Tibial nerve (tissue), 3 donors: ENCODE measurements around the gene ATP1A1.

Source experiments
- POLR2A ChIP-seq, 2 donors: fragments of 450-650 bp; IDR thresholded peaks; one replicate each; pipeline ENCODE4 v1.6.1; 2017; ENCODE audit warnings: antibody characterized with exemption in 2 of 2, mild to moderate bottlenecking in 2 of 2, moderate library complexity in 2 of 2
- TF ChIP-seq, protein P1 (sequence below), 5 experiments: fragments of 200-600 bp in 3 of 5; fragments of 450-650 bp in 2 of 5; sonication (generic) in 3 of 5; IDR thresholded peaks; one replicate each; pipeline ENCODE4 v1.5.1; 2016 to 2019; ENCODE audit warnings: antibody characterized with exemption in 5 of 5, mild to moderate bottlenecking in 3 of 5, moderate library complexity in 2 of 5

DNA sequence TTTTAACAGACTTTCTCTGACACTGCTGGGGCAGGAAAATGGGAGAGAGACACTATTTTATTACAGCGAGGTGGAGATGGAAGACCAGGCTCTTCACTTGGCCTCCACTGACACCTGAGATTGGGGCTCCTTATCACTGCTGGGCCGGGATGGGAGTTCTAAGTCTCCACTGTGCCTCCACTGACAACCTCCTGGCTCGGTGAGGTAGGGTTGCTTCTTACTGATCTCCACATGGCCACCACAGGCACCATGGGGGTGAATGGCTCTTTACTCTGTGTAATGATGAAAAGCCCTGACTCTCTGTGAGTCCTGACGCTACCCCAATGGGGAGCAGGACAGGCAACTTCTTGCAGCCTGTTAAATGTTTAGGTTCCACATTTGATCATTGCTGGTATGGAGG lies 67.7 kb downstream of the ATP1A1 start:
- TF ChIP-seq, protein P1, sequence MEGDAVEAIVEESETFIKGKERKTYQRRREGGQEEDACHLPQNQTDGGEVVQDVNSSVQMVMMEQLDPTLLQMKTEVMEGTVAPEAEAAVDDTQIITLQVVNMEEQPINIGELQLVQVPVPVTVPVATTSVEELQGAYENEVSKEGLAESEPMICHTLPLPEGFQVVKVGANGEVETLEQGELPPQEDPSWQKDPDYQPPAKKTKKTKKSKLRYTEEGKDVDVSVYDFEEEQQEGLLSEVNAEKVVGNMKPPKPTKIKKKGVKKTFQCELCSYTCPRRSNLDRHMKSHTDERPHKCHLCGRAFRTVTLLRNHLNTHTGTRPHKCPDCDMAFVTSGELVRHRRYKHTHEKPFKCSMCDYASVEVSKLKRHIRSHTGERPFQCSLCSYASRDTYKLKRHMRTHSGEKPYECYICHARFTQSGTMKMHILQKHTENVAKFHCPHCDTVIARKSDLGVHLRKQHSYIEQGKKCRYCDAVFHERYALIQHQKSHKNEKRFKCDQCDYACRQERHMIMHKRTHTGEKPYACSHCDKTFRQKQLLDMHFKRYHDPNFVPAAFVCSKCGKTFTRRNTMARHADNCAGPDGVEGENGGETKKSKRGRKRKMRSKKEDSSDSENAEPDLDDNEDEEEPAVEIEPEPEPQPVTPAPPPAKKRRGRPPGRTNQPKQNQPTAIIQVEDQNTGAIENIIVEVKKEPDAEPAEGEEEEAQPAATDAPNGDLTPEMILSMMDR (IDR thresholded peaks at IDR 0.05): no peak
- no peak for TF ChIP-seq POLR2A (IDR thresholded peaks at IDR 0.05)
